ENCODE data around the gene WDR55.

- TF ChIP-seq NR2C1 (IDR thresholded peaks at IDR 0.05) (no peak), MXI1 (IDR thresholded peaks at IDR 0.05; ENCODE audit: low read depth, low read length) (no peak), NFYB (IDR thresholded peaks at IDR 0.05; ENCODE audit: insufficient read depth, low read depth, low read length) (no peak), MTA3 (IDR thresholded peaks at IDR 0.05; ENCODE audit: borderline replicate concordance, low read length) (no peak), HDAC6 (IDR thresholded peaks at IDR 0.05; ENCODE audit: unreplicated experiment) (no peak), EP300 (IDR thresholded peaks at IDR 0.05; ENCODE audit: borderline replicate concordance in 1 of 2, control insufficient read depth in 1 of 2, low read depth in 2 of 2, low read length in 2 of 2) (no peak), CTCF (IDR thresholded peaks at IDR 0.05 in 2 of 3, conservative IDR thresholded peaks at IDR 0.05 in 1 of 3; ENCODE audit: control insufficient read depth in 2 of 3, extremely low read depth in 1 of 3, insufficient read depth in 1 of 3, low read depth in 3 of 3, low read length in 3 of 3) (no peak)
Measured at GRCh38 chr5:140642718-140643117, 22.0 kb upstream of the WDR55 start.

All from GM12878 (cell line).